Upper lobe of left lung (tissue), 4 donors: ENCODE results near the gene HYAL1.

Experiments used
- POLR2AphosphoS5 ChIP-seq, 2 donors: sonication (generic); formaldehyde crosslinking; IDR thresholded peaks; one replicate each; pipeline ENCODE4 v1.5.1; 2017; ENCODE audit warnings: antibody characterized with exemption in 2 of 2
- TF ChIP-seq, protein P1 (sequence below), 6 experiments: fragments of 450-650 bp in 4 of 6; fragments of 200-600 bp in 2 of 6; sonication (generic) in 2 of 6; IDR thresholded peaks; one replicate each; pipeline ENCODE4 v1.5.1; 2016 to 2019; ENCODE audit warnings: antibody characterized with exemption in 6 of 6

DNA sequence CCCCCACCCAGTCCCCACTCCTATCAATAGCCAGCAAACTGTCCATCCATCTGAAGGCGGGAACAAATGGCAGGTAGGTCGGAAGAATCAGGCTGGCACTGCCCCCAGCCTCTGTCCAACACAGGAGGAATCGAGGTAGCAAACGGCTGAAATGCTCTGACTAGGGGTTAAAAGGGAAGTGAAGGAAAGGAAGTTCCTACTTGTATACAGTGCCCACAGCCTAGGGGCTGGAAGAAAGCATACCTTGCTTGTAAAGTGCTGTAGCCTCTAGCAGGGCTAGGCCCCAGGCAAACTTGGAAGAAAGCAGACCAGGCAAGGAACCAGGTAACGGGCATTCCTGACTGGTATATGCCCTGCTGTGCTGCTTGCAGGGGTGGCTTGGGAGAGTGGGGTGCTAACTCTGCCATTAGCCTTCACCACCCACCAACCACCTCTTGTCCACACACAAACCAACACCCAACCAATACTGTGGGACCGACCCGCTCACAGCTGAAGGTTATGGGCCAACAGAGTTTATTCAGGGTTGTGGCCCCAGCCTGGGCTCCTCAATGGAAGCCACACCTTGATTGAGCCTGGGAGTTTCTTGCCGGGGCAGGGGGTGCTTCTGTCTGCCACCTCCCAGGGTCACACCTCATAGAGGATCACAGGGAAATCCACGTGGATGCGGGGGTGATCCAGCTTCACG lies 22.3 kb upstream of the HYAL1 start:
- TF ChIP-seq, protein P1, sequence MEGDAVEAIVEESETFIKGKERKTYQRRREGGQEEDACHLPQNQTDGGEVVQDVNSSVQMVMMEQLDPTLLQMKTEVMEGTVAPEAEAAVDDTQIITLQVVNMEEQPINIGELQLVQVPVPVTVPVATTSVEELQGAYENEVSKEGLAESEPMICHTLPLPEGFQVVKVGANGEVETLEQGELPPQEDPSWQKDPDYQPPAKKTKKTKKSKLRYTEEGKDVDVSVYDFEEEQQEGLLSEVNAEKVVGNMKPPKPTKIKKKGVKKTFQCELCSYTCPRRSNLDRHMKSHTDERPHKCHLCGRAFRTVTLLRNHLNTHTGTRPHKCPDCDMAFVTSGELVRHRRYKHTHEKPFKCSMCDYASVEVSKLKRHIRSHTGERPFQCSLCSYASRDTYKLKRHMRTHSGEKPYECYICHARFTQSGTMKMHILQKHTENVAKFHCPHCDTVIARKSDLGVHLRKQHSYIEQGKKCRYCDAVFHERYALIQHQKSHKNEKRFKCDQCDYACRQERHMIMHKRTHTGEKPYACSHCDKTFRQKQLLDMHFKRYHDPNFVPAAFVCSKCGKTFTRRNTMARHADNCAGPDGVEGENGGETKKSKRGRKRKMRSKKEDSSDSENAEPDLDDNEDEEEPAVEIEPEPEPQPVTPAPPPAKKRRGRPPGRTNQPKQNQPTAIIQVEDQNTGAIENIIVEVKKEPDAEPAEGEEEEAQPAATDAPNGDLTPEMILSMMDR (IDR thresholded peaks at IDR 0.05), result no peak
- no peak for TF ChIP-seq POLR2AphosphoS5 (IDR thresholded peaks at IDR 0.05)
